Tibial artery (tissue), 4 donors: ENCODE data around the gene NUP62CL.
"Not testable (repeated sequence)": the region's sequence is repeated elsewhere in the genome, so short reads cannot be mapped to it uniquely, and the experiment has no call there.

Experiments
- DNase-seq, 2 donors: peaks; one replicate each; pipeline ENCODE4 v3.0.0-alpha.2; 2019
- H3K27ac ChIP-seq, 2 donors: fragments of 200-600 bp; sonication (generic) in 1 of 2; 1 replicate in 1 of 2; 2 replicates in 1 of 2; pipeline ENCODE4 v1.5.1; 2018 to 2019; ENCODE audit warnings: mild to moderate bottlenecking in 1 of 2
- H3K27me3 ChIP-seq, 2 donors: fragments of 200-600 bp; sonication (generic) in 1 of 2; one replicate each; pipeline versions ENCODE4 v1.5.1 to v1.6.0; 2016 to 2019
- H3K36me3 ChIP-seq, 3 donors: fragments of 200-600 bp; sonication (generic) in 2 of 3; one replicate each; pipeline ENCODE4 v1.5.1; 2016 to 2019; ENCODE audit warnings: mild to moderate bottlenecking in 2 of 3
- H3K4me1 ChIP-seq, 4 donors: fragments of 200-600 bp; sonication (generic) in 2 of 4; 1 replicate in 3 of 4; 2 replicates in 1 of 4; pipeline ENCODE4 v1.5.1; 2016 to 2019
- H3K4me3 ChIP-seq, 2 donors: fragments of 200-600 bp; sonication (generic) in 1 of 2; 1 replicate in 1 of 2; 2 replicates in 1 of 2; pipeline ENCODE4 v1.5.1; 2018 to 2019; ENCODE audit warnings: mild to moderate bottlenecking in 2 of 2
- H3K9me3 ChIP-seq, 3 donors: fragments of 200-600 bp; sonication (generic) in 1 of 3; one replicate each; pipeline ENCODE4 v1.5.1; 2016 to 2019
- CTCF ChIP-seq, 2 experiments: fragments of 200-600 bp in 1 of 2; fragments of 450-650 bp in 1 of 2; IDR thresholded peaks; one replicate each; pipeline ENCODE4 v1.5.1; 2017 to 2019; ENCODE audit warnings: antibody characterized with exemption in 2 of 2, mild to moderate bottlenecking in 1 of 2, moderate library complexity in 1 of 2
- intact Hi-C: fragments of 100-400 bp; cut with DNase I; formaldehyde crosslinking; loops from one replicate; pipeline ENCODE4 v1.15.0; 2023; ENCODE audit warnings: low total_unique reads

The NUP62CL gene

GRCh38 chrX:107207943-107208342, 1.7 kb upstream of the NUP62CL start:
- DNase-seq = no peak
- H3K4me1 ChIP-seq = no peaks in the 10 kb centered on the region
- intact Hi-C loops = no loop called here
- H3K36me3 ChIP-seq = no peaks in the 10 kb centered on the region
- no peaks in the 10 kb centered on the region for H3K27me3 ChIP-seq
- H3K27ac ChIP-seq = no peak overlapping the region
- no peak overlapping the region for H3K4me3 ChIP-seq
- H3K9me3 ChIP-seq = no peaks in the 10 kb centered on the region
- TF ChIP-seq CTCF (IDR thresholded peaks at IDR 0.05) = no peak

- Histone ChIP-seq H3K27me3 (no peaks in the 10 kb centered on the region), H3K4me3 (no peak overlapping the region), H3K9me3 (no peaks in the 10 kb centered on the region), H3K4me1 (no peaks in the 10 kb centered on the region), H3K36me3 (no peaks in the 10 kb centered on the region), H3K27ac (no peak overlapping the region)
- intact Hi-C loops = no loop called here
- DNase-seq = no peak
- no peak for TF ChIP-seq CTCF (IDR thresholded peaks at IDR 0.05)
Observed at GRCh38 chrX:107207089-107207488, 856 bp upstream of the NUP62CL start.

GRCh38 chrX:107206697-107207065, 448 bp upstream of the NUP62CL start:
- intact Hi-C loops = no loop called here
- H3K4me3 ChIP-seq = peak overlapping the region in 1 of 2 donors; percentile 44
- no peak for TF ChIP-seq CTCF (IDR thresholded peaks at IDR 0.05)

GRCh38 chrX:107204068-107204605, 2.1 kb downstream of the NUP62CL start:
- TF ChIP-seq CTCF (IDR thresholded peaks at IDR 0.05) = no peak
- Histone ChIP-seq H3K27ac (no peak overlapping the region), H3K4me3 (no peak overlapping the region), H3K36me3 (no peaks in the 10 kb centered on the region), H3K4me1 (no peaks in the 10 kb centered on the region), H3K9me3 (no peaks in the 10 kb centered on the region), H3K27me3 (no peaks in the 10 kb centered on the region)
- DNase-seq = no peak
- intact Hi-C loops = no loop called here

More at GRCh38 chrX:107206697-107207065, 448 bp upstream of the NUP62CL start:
- Histone ChIP-seq H3K4me1 (no peaks in the 10 kb centered on the region), H3K36me3 (no peaks in the 10 kb centered on the region), H3K9me3 (no peaks in the 10 kb centered on the region), H3K27me3 (no peaks in the 10 kb centered on the region), H3K27ac (no peak overlapping the region)
- no peak for DNase-seq

- no peak overlapping the region for H3K27ac ChIP-seq
- DNase-seq = no peak
- H3K4me3 ChIP-seq = no peak overlapping the region
- no peaks in the 10 kb centered on the region for H3K27me3 ChIP-seq
- H3K9me3 ChIP-seq = no peaks in the 10 kb centered on the region
- intact Hi-C loops = no loop called here
- H3K4me1 ChIP-seq = no peaks in the 10 kb centered on the region
- no peak for TF ChIP-seq CTCF (IDR thresholded peaks at IDR 0.05)
- H3K36me3 ChIP-seq = no peaks in the 10 kb centered on the region
Observed at GRCh38 chrX:107199491-107199890, 6.7 kb downstream of the NUP62CL start.

GRCh38 chrX:107198074-107198473, 8.2 kb downstream of the NUP62CL start:
- H3K4me1 ChIP-seq, H3K27me3 ChIP-seq, H3K27ac ChIP-seq, H3K36me3 ChIP-seq, H3K9me3 ChIP-seq, H3K4me3 ChIP-seq, DNase-seq, intact Hi-C loops: not testable (repeated sequence)
